HG03095 (cell line): Measurements from ENCODE around the gene COPG1.

Source experiments
- ATAC-seq: cut with Tn5 transposase; IDR thresholded peaks from one replicate; pipeline ENCODE4 v1.9.1; 2021; ENCODE audit warnings: moderate library complexity; ENCODE audit not compliant: unreplicated experiment

Gene COPG1

DNA sequence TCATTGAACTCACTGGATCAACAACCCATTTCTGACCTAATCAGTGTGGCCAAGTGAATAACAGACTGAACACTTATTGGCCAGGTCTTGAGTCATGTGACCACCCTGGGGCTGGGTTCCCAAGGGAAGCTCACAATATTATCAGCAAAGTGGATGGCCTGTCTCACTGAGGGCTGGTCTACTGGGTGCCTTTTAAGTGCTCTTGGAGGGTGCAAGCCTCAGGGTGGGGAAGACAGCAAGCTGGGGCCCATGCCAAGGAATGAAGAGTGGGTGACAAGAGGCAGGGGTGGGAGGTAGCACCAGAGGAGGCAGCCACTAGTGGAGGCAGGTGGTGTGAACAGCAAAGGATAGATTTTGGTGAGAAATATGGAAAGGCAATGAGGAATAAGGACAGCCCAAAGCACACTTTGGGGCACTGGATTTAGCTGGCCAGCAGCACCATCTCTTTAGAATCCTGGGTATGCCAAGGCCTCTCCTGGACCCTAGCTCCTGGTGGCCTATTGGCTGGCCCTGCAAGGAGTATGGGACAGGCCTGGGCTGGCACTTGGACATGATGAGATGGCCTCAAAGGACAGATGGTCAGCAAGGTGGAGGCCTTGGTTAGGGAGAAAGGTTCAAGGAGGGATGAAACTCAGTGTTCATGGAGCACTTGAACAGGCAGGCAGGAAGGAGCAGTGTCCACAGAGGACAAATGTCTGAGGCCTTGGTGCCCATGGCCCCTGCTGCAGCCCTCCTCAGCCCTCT, 63.4 kb downstream of the COPG1 start:
- ATAC-seq = no peak

DNA sequence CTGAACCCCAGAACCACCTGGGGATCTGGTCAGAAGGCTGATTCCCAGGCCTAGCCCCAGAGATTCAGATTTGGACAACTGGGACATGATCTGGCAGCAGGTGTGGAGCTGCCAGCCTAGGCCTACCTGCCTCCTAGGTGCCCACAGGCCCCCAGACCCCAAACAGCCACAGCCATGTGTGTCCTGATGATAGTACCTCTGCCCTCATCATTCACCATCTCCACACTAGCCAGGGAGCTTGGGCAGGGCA, 63.9 kb downstream of the COPG1 start:
- ATAC-seq = no peak

DNA sequence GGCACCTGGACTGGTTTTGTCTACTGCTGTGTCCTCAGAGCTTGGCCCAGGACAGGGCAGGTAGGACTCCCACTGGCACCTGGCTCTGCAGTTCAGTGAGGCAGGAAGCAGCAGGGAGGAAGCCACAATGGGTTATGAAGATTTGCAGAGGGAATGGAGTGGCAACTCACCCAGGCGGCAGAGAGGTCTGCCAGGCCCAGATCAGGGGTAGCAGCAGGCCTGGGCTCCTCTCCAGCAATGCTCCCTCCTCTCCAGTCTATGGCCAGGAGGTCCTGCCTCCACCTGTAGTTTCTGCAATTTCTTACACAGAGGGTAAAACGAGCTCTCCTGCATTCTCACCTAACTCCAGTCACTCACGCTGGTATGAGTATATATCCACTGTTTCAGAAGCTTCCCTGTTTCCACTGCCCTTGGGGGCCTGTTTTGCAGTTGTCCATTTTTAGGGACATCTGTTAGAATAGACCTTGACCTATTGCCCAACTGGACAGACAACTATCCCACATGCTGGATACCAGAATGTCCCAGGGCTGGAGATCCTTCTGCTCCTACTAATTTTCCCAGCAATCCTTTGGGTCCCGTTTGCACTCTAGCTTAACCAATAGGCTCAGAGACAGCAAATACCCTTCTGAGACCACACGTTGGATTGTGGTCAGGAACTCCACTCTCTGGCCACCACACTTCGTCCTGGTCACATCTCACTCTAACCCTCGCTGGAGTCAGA, 64.4 kb downstream of the COPG1 start:
- no peak for ATAC-seq

DNA sequence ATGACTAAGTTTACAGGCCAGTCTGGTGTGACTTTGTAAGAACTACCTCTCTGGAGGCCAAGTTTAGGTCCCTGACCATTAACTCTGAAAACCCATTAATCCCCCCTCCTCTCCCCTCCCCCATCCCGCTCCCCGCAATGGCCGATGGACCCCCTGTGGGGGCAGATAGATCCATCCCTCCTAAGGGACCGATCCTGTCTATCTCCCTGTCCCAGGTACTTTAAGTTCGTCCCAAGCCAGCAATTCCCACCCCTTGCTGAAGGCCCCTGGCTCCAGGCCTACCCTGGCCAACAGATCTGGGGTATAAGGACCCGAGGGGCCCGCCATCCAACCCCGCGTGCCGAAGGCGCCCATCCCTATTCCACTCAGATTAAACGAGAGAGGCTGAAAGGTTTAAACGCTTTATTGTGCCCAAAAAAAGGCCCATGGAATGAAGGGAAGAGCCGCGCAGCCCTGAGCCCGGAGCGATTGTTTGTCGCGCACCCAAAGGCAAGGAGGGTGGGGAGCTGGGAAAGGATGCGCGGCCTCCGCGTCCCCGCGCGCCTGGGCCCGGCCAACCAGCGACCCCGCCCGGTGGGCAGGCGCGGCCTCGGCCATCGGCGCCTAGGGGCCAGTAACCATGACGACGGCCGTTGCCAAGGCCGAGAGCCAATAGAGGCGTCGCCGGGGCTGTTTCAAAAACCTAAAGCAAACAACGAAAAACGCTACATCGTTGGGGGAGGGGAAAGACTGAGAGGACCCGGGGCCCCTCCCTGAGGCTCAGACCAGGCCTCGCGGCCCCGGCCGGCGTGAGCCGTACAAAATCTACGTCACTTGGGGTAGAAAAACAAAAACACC, 65.2 kb downstream of the COPG1 start:
- ATAC-seq = no peak

DNA sequence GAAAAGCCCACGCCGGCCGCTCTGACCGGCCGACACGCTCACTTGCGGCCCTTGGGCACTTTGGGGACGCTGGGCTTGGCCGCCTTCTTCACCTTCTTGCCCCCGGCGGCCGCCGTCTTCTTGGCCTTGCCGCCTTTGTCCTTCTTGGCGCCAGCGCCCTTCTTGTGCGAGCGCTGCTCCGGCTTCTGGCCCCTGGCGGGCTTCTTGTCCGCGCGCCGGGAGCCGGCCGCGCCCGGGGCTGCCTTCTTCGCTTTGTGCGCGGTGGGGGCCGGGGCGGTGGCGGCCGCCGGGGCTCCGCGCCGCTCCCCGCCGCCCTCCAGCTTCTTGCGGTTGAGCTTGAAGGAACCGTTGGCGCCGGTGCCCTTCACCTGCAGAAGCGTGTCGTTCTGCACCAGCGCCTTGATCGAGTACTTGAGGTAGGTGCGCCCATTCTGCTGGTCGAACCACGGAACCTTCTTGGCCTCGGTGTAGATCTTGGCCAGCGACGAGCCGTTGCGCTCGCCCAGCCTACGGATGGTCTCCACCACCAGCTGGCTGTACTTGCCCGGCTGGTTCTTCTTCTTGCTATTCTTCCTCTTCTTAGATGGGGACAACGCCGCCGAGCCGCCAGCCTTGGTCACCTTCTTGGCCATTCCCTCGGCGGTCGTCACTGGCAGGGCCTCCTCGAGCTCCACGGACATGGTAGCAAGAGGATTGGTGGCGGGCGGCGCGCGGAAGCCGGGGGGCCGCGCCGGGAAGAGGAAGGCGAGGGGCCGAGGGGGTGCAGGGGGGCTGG, 66.0 kb downstream of the COPG1 start:
- ATAC-seq = no peak

- no peak for ATAC-seq
Measured at GRCh38 chr3:129315998-129316247, 66.5 kb downstream of the COPG1 start.

DNA sequence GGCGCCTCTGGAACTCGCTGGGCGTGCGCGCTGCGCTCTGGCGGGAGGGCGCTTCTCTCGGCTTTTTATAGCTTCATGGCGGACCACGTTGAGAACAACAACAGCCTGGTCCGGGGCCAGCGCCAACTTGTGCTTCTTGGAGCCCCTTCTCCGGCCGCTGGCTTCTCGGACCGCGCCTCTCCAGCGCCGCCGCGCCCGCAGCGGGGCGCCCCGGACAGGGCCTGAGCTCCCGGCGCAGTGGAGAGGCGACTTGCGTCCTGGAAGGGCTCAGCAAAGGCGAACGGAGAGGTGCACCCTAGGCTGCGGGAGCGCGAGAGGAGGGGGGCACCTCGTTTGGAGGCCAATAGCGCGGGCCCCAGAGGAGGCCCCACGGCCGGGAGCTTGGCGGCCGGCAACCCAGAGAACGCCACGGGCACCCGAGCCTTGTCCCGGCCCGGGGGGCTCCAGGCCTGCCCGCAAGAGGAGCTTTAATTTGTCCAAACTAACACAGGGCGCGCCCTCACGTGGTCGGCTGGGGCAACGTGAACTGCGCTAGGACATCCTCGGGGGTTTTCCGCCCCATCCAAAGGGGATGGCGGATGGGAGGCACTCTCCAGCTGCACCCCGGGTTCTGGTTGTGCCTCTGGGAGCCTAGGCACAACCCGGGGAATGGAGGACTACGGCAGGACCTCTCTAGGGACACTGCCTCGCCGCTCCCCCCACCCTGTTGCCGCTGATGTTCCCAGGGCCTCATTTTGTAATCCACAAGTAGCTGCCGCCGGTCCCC, 67.0 kb downstream of the COPG1 start:
- peak; percentile 44 for ATAC-seq

- no peak for ATAC-seq
Measured at GRCh38 chr3:129317014-129317771, 67.8 kb downstream of the COPG1 start.

DNA sequence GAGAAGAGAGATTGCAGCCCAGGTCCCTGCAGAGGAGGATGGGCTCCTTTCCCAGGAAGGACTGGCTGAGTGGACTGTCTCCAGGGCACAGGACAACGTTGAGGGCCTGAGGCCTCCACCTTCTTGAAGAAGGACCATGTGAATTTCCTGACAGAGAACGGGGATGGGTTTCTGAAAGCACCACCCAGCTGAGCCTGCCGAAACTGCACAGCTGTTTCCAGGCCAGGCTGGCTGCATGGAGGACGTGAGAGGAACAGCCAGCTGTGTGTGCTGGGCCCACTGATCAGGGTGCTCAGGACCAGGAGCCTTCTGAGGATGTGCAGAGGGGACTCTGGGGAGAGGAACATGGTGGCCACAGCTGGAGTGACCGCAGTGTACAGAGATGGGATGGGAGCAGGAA, 68.4 kb downstream of the COPG1 start:
- ATAC-seq = no peak

DNA sequence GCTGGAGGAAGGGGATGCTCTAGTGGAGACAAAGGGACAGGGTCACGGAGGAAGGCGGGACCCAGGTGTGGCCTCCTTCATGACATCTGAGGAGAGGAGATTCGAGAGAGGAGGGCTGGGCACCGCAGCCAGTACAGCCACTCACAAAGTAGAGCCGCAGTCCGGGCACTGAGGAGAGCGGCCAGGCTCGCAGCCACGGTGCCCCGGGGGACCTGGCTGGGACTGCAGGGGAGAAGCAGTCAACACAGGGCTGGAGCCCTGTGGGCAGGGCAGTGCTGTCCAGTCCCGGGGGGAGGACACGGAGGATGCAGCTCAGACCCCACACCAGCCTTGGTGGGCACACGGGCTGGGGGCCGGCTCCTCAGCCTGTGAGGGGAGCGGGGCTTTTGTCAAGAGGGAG, 69.5 kb downstream of the COPG1 start:
- no peak for ATAC-seq

DNA sequence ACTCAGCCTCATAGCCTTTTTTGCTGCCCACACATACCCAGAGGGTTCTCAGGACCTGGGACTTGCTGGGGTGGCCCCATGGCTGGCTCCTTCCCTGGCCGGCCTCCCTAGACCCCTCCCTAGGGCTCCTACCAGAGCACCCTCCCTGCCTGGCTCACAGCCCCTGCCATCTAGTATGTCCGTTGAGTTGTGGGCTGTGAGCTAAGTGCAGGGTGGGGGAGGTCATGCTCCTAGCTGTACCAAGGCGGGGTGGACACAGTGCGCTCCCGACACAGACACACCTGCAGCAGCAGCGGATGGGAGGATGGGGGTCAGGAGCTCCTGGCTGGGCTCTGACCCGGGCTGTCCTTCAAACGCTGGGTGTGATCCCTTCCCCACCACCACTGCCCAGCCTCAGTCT, 70.9 kb downstream of the COPG1 start:
- ATAC-seq = no peak

DNA sequence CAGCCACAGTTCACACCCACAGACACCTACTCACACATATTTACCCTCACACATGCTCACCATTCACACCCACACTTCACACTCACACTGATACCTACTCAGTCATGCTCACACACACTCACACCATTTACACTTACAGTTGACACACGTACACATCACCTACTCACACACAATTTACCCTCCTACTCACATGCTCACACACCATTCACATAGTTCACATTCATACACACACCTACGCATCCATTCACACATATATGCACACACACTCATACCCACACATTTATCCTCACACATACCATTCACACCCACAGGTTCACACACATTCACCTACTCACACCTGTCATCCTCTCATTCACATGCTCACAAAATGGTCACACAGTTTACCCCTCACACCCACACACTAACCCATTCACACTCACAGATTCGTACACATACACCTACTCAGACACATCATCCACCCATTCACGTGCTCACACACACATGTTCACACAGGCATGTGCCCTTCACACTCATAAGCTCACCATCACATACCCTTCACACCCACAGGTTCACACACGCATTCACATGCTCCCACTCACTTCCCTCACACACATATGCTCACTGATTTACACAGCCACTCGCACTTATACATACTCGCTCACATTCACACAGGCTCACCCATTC, 71.5 kb downstream of the COPG1 start:
- ATAC-seq = no peak

DNA sequence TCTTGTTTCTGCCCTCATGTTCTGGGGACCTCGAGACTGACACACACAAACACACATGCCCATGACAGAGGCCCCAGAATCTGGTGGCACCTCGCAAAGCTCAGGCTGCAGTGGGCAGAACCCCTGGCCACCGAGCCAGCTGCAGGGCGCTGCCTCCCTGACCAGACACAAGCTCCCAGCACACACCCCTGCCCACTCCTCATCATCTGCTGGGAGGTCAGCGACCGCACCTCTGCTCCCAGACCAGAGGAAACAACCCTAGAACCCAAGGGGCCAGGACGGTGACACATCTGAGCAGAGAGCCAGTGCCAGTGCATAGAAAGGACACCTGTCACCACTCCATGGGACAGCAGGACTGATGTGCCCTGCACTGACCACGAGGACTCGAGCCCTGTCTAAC, 72.5 kb downstream of the COPG1 start:
- ATAC-seq = no peak

DNA sequence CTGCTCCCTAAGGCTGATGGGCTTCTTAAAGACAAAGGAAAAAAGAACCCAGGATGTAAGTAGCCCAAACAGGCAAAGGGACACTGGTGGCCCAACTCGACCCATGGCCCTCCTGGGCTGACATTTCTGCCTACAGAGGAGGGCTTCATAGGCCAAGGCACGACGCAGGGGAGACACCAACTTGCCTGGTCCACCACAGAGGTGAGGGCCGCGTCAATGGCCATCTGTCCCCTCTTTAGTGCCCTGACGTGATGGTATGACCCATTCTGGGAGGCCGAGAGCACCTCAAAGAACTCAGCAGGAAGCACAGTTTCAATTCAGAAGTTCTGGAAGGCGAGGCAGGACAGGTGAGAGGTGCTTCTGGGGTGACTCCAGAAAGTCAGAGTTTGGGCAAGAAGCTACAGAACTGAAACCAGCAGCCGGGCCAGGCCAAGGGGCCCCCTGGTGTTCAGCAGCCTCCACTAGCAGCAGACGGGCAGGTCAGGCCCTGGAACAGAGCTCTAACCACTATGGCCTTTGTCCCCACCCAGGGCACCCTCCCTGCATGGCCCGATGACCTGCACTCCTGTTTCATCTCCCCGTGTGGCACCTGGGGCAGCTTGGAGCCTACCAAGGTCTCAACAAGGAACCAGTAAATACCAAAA, 74.4 kb downstream of the COPG1 start:
- ATAC-seq = no peak

DNA sequence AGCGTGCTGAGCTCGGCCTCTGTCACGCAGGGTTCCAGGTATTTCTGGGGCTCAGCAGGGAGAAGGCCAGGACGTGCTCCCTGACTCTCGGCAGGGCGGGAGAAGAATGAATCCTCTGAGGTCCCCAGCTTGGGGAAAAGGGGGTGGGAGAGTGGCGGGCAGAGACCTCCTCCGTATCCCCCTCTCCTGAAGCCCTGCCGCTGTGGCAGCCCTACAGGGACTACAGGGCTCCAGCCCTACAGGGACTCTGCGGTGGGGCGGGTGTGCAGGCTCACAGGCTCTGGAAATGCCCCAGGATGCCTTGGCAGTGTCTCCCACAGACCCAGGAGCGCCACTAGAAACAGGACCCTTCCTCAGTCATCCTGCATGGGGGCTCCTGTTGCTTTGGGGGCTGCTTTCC, 75.4 kb downstream of the COPG1 start:
- ATAC-seq = no peak

GRCh38 chr3:129325383-129325782, 76.0 kb downstream of the COPG1 start:
- no peak for ATAC-seq

- no peak for ATAC-seq
Measured at GRCh38 chr3:129326138-129326537, 76.7 kb downstream of the COPG1 start.

- no peak for ATAC-seq
Measured at GRCh38 chr3:129326595-129326994, 77.2 kb downstream of the COPG1 start.
